Measurements from ENCODE around the gene BRD3. TPM values are rescaled to one million over a fixed set of nuclear protein-coding genes. Genes with fewer than 3 reads are reported as not detected.
A peak's percentile ranks its signal among the peaks of the same experiment; 100 is the strongest.

BRD3 gene
- polyA plus RNA-seq, 3 donors, result 46.5 to 50.4 (median 49.0) TPM

- peak; percentile 40 for DNase-seq
Observed at GRCh38 chr9:134025606-134026541, 42.0 kb downstream of the BRD3 start.

GRCh38 chr9:134024828-134025605, 42.8 kb downstream of the BRD3 start, which contains the start of gene BRD3OS:
Gene BRD3OS (plus strand): TSS chr9:134025481. CDS start chr9:134026748, 1,267 bp downstream.
- peak; percentile 99 for DNase-seq

- no peak for DNase-seq
Observed at GRCh38 chr9:134024214-134024792, 43.5 kb downstream of the BRD3 start.

GRCh38 chr9:134014946-134015345, 52.9 kb downstream of the BRD3 start:
- no peak for DNase-seq

GRCh38 chr9:134011401-134011800, 56.4 kb downstream of the BRD3 start:
- no peak for DNase-seq

- no peak for DNase-seq
Observed at GRCh38 chr9:134010310-134011173, 57.3 kb downstream of the BRD3 start.

GRCh38 chr9:134007571-134007970, 60.3 kb downstream of the BRD3 start:
- DNase-seq, result no peak

- no peak for DNase-seq
Observed at GRCh38 chr9:134007150-134007549, 60.7 kb downstream of the BRD3 start.

GRCh38 chr9:134005381-134005780, 62.4 kb downstream of the BRD3 start:
- no peak for DNase-seq

GRCh38 chr9:134004881-134005280, 62.9 kb downstream of the BRD3 start:
- no peak for DNase-seq

- no peak for DNase-seq
Observed at GRCh38 chr9:134004131-134004873, 63.5 kb downstream of the BRD3 start.

GRCh38 chr9:134003237-134003636, 64.6 kb downstream of the BRD3 start:
- no peak for DNase-seq

GRCh38 chr9:134002796-134003195, 65.0 kb downstream of the BRD3 start:
- DNase-seq, result no peak

- no peak for DNase-seq
Observed at GRCh38 chr9:133999851-134000265, 68.0 kb downstream of the BRD3 start.

- DNase-seq, result no peak
Observed at GRCh38 chr9:133998915-133999595, 68.8 kb downstream of the BRD3 start.

- no peak for DNase-seq
Observed at GRCh38 chr9:133997584-133997983, 70.2 kb downstream of the BRD3 start.

- DNase-seq, result no peak
Observed at GRCh38 chr9:133996531-133997520, 71.0 kb downstream of the BRD3 start.

- no peak for DNase-seq
Observed at GRCh38 chr9:133995012-133995896, 72.6 kb downstream of the BRD3 start.

Measured in renal pelvis (tissue), 4 donors.